Smooth muscle cell (in vitro differentiated cells): ENCODE measurements around the gene ZMIZ1. TPM values are rescaled to one million over a fixed set of nuclear protein-coding genes. Genes with fewer than 3 reads are reported as not detected.

Experiments
- DNase-seq: peaks from one replicate; lab custom pipeline; 2025; ENCODE audit not compliant: unreplicated experiment; lab: John Stamatoyannopoulos, UW
- H2AFZ ChIP-seq: fragments of 200-600 bp; sonication (generic); 2 replicates; pipeline ENCODE4 v1.6.0; 2016; ENCODE audit warnings: antibody characterized with exemption, low read depth, mild to moderate bottlenecking
- H3F3A ChIP-seq: fragments of 200-600 bp; sonication (generic); 2 replicates; pipeline ENCODE4 v1.6.0; 2017; ENCODE audit warnings: antibody characterized with exemption, low read depth
- H3K27ac ChIP-seq: fragments of 200-600 bp; sonication (generic); 2 replicates; pipeline ENCODE4 v1.5.1; 2016; ENCODE audit warnings: low read depth, mild to moderate bottlenecking
- H3K27me3 ChIP-seq: fragments of 200-600 bp; sonication (generic); 2 replicates; pipeline ENCODE4 v1.6.1; 2016; ENCODE audit warnings: low read depth, mild to moderate bottlenecking
- H3K36me3 ChIP-seq: fragments of 200-600 bp; sonication (generic); 2 replicates; pipeline ENCODE4 v1.5.1; 2016; ENCODE audit warnings: low read depth
- H3K4me1 ChIP-seq: fragments of 200-600 bp; sonication (generic); 2 replicates; pipeline ENCODE4 v1.5.1; 2016; ENCODE audit warnings: low read depth
- H3K4me2 ChIP-seq: fragments of 200-600 bp; sonication (generic); 2 replicates; pipeline ENCODE4 v1.6.0; 2016; ENCODE audit warnings: mild to moderate bottlenecking
- H3K4me3 ChIP-seq: fragments of 200-600 bp; sonication (generic); 2 replicates; pipeline ENCODE4 v1.5.1; 2016; ENCODE audit warnings: mild to moderate bottlenecking
- H3K79me2 ChIP-seq: fragments of 200-600 bp; sonication (generic); 2 replicates; pipeline ENCODE4 v1.6.0; 2016; ENCODE audit warnings: low read depth, mild to moderate bottlenecking
- H3K9ac ChIP-seq: fragments of 200-600 bp; sonication (generic); 2 replicates; pipeline ENCODE4 v1.6.0; 2016; ENCODE audit warnings: low read depth
- H3K9me3 ChIP-seq: fragments of 200-600 bp; sonication (generic); replicated peaks from 2 replicates; pipeline ENCODE4 v1.5.1; 2016; ENCODE audit warnings: low read depth
- H4K20me1 ChIP-seq: fragments of 200-600 bp; sonication (generic); 2 replicates; pipeline ENCODE4 v1.6.0; 2016; ENCODE audit warnings: low read depth
- CTCF ChIP-seq: fragments of 200-600 bp; sonication (generic); IDR thresholded peaks from 2 replicates; pipeline ENCODE4 v1.5.1; 2017; ENCODE audit warnings: borderline replicate concordance, mild to moderate bottlenecking, antibody characterized with exemption; ENCODE audit not compliant: insufficient read depth, poor library complexity, severe bottlenecking
- WGBS: methylation state at CpG from one replicate; pipeline ENCODE4 v1.1.7; 2016; ENCODE audit warnings: low lambda C conversion rate; 5-methylcytosine and 5-hydroxymethylcytosine counted together
- polyA plus RNA-seq: library from polyadenylated mRNA; unstranded; fragments of >200 nt; fragmentation: Nextera tagmentation; extraction: Ambion mirVana; gene quantifications from 2 replicates; pipeline ENCODE4 v1.2.1, GENCODE V29; 2016
- total RNA-seq: library from RNA; depleted of rRNA; stranded (reverse); fragments of >200 nt; gene quantifications from 2 replicates; pipeline ENCODE4 v1.2.3, GENCODE V29; 2014

ZMIZ1 gene
- total and polyA plus RNA-seq, 2 experiments from 2014 or later = 24.2 to 31.3 TPM

- H2AFZ ChIP-seq = no peak overlapping the region
- H3K4me3 ChIP-seq = no peak overlapping the region
- peaks cover 99% of the 10 kb centered on the region for H3K79me2 ChIP-seq
- no peaks in the 10 kb centered on the region for H3K27me3 ChIP-seq
- no peaks in the 10 kb centered on the region for H3K9me3 ChIP-seq
- no peak for TF ChIP-seq CTCF
- no peak overlapping the region for H3K4me2 ChIP-seq
- peaks cover 100% of the 10 kb centered on the region for H4K20me1 ChIP-seq
- no peak overlapping the region for H3K27ac ChIP-seq
- 96% methylated on average over 2 of the region's 2 CpGs for WGBS
- no peak overlapping the region for H3K9ac ChIP-seq
- DNase-seq = no peak
- H3K36me3 ChIP-seq = no peaks in the 10 kb centered on the region
- H3K4me1 ChIP-seq = peaks cover 13% of the 10 kb centered on the region
- no peaks in the 10 kb centered on the region for H3F3A ChIP-seq
Observed at GRCh38 chr10:79099898-79100448, 31.2 kb downstream of the ZMIZ1 start.

DNA sequence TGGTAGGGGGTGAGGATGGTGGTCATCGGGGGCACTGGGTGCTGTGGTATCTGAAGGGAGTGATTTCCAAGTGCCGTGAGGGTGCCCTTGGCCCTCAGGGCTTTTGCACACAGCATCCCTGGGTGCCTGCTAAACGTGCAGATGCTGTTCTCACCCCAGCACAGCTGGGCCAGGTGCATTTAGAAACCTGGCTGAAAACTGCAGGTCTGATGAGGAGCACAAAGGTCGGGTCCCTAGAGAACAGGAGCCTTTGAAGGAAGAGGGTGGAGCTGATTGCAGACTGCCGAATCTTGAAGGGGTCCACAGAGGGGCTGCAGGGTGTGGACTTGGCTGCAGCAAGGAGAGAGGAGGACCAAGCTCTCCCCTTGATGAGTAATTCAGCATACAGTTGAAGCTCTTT lies 32.0 kb downstream of the ZMIZ1 start:
- peaks cover 100% of the 10 kb centered on the region for H4K20me1 ChIP-seq
- 84% methylated on average over 5 of the region's 5 CpGs for WGBS
- no peaks in the 10 kb centered on the region for H3F3A ChIP-seq
- no peak overlapping the region for H2AFZ ChIP-seq
- no peak overlapping the region for H3K27ac ChIP-seq
- no peaks in the 10 kb centered on the region for H3K9me3 ChIP-seq
- no peak overlapping the region for H3K4me3 ChIP-seq
- no peak overlapping the region for H3K9ac ChIP-seq
- peaks cover 13% of the 10 kb centered on the region for H3K4me1 ChIP-seq
- H3K4me2 ChIP-seq = no peak overlapping the region
- TF ChIP-seq CTCF = no peak
- H3K79me2 ChIP-seq = peaks cover 99% of the 10 kb centered on the region
- H3K27me3 ChIP-seq = no peaks in the 10 kb centered on the region
- DNase-seq = no peak
- H3K36me3 ChIP-seq = no peaks in the 10 kb centered on the region

DNA sequence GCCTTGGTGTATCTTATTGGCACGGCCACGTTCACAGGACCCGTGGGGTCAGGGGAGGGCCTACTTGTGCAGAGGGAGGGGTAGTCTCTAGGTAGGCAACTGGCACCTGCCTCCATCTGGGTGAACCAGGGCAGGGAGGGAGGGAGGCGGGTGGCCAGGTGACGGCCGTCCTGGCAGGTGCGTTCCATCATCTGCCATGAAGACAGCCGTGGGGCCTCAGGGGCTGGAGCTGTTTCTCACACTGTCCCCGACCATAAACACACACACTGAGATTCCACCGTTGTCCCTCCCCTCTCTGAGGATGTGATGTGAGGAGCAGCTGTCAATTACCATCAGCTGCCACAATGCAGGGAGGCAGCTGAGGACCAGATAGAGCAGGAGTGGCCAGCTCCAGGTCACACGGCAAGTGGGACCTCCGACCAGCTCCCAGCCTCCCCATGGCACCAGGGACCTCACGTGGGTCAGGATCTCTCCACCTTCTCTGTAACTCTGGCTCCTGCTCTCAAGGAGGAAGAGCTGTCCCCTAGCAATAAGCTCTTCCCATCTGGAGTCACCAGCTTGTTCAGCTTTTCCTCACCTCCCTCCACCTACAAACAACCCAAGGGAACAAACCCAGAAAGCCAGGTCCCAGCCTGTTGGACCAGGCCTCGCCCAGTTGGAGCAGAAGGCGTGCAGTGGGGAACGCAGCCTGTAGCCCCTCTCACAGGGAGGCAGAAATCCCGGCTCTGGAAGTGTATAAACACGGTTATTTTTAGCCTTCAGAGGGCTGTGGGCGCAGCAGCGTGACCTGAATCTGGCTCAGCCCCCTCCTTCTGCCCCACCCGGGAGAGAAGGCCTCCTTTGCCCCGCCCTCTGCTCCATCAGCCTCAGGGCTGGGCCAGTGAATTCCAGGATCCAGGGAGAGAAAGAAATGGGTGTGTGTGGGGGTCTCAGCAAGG lies 33.1 kb downstream of the ZMIZ1 start:
- H2AFZ ChIP-seq = no peak overlapping the region
- peaks cover 13% of the 10 kb centered on the region for H3K4me1 ChIP-seq
- no peaks in the 10 kb centered on the region for H3K27me3 ChIP-seq
- no peaks in the 10 kb centered on the region for H3F3A ChIP-seq
- no peak for DNase-seq
- no peak overlapping the region for H3K9ac ChIP-seq
- peak overlapping the region; percentile 35 for H3K27ac ChIP-seq
- H3K79me2 ChIP-seq = peaks cover 99% of the 10 kb centered on the region
- no peaks in the 10 kb centered on the region for H3K9me3 ChIP-seq
- H3K4me2 ChIP-seq = peak overlapping the region; percentile 65
- H4K20me1 ChIP-seq = peaks cover 100% of the 10 kb centered on the region
- H3K4me3 ChIP-seq = no peak overlapping the region
- no peaks in the 10 kb centered on the region for H3K36me3 ChIP-seq
- TF ChIP-seq CTCF = no peak
- WGBS = 57% methylated on average over 22 of the region's 22 CpGs
